GM12892 (cell line): ENCODE data around the gene LTK.

Experiments
- POLR2A ChIP-seq: IDR thresholded peaks from 2 replicates; pipeline ENCODE4 v1.6.1; 2011; ENCODE audit warnings: low read depth, low read length, control low read depth
- POLR2AphosphoS5 ChIP-seq: IDR thresholded peaks from 2 replicates; pipeline ENCODE4 v1.6.1; 2011; ENCODE audit warnings: low read depth, low read length, control low read depth
- TAF1 ChIP-seq: IDR thresholded peaks from 2 replicates; pipeline ENCODE4 v1.6.1; 2011; ENCODE audit warnings: low read depth, mild to moderate bottlenecking, control low read depth, low read length, borderline replicate concordance

DNA sequence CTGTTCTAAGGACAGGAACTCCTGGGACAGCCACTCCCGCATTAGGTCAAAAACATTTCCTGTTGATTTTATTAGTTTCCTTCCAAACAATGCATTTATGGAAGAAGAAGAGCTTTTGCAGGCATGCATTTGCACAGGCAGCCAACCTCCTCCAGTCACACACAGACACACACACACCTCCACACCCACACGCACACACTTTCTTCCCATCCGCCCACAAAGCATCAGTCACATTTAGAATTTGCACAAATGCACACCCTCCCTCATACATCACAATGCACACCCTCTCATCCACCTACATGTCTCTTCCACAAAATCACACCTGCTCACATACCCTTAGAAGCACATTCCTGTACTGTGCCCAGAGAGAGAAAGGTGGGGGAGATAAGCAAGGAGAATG lies 41.3 kb upstream of the LTK start:
- TF ChIP-seq TAF1 (no peak), POLR2AphosphoS5 (no peak), POLR2A (no peak)
